HG02678 (cell line): ENCODE results near the gene CFAP107.

ENCODE experiments used
- ATAC-seq: cut with Tn5 transposase; IDR thresholded peaks from one replicate; pipeline ENCODE4 v1.9.1; 2021; ENCODE audit warnings: mild to moderate bottlenecking, moderate library complexity; ENCODE audit not compliant: unreplicated experiment

CFAP107 gene

GRCh38 chr1:12739613-12740012 lies 6.4 kb upstream of the CFAP107 start:
- ATAC-seq = no peak

GRCh38 chr1:12741946-12742345 lies 4.1 kb upstream of the CFAP107 start:
- ATAC-seq = no peak

DNA sequence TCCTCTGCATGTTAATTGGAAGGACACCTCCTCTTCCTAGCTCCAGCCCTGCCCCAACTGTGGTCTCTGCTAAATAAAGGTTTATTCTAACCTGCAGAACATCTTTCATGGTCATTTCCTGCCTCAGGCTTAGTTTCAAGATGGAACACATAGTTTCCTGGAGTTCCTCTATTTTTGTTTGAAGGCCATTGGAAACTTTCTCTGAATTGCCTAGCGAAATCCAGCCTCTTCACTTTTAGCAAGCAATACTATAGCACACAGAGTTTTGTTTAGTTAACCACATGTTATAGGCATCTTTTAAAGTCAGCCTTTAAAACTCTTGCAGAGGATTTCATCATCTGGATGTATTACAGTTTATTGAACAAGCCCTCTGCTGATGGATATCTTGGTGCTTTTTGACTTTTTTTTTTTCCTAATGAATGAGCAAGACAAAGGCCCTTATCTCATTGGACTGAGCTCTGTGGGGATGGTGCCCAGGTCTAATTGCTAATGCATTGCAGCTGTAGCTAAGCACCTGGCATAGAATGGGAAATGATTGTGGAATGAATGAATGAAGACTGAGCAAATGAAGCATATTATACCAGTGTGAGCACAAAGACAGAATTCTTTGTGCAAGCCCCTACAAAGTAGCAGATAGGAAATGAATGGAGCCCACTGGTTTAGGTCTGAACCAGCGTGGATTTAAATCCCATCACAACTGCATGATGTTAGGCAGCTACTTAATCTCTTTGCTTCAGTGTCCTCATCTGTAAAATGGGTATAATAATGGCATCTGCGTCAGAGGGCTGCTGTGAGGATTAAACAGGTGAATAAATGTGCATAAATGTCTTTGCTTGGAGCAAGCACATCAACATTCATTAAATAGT lies 641 bp upstream of the CFAP107 start:
- ATAC-seq = no peak

DNA sequence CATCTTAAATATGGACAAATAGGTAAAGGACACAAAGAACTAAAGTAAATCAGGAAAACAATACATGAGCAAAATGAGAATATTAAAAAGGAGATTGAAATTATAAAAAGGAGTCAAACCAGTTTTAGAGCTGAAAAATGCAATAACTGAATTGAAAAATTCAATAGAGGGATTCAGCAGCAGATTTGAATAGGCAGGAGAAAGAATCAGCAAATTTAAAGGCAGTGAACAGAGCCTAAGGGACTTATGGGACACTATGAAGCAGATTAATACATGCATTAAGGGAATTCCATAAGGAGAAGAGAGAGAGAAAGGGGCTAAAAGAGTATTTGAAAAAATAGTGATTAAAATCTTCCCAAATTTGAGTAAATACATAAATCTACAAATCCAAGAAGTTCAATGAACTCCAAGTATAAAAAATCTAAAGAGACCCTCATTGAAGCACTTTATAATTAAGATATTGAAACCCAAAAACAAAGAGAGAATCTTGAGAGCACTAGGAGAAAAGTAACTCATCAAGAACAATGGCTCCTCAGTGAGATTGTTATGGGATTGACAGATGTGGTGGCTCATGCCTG lies 2.9 kb downstream of the CFAP107 start:
- no peak for ATAC-seq

DNA sequence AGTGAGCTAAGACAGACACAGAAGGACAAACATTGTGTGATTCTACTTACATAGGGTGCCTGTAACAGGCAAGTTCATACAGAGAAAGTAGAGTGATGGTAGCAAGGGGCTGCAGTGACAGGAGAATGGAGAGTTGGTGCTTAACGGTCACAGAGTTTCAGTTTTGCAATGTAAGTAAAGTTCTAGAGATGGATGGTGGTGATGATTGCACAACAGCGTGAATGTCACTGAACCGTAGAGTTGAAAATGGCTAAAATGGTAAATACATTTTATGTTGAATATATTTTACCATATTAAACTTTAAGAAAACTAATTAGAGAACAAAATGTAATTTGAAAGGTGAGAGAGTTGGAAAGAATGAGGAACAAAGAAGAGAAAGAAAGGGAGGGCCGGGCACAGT lies 8.7 kb downstream of the CFAP107 start:
- no peak for ATAC-seq

DNA sequence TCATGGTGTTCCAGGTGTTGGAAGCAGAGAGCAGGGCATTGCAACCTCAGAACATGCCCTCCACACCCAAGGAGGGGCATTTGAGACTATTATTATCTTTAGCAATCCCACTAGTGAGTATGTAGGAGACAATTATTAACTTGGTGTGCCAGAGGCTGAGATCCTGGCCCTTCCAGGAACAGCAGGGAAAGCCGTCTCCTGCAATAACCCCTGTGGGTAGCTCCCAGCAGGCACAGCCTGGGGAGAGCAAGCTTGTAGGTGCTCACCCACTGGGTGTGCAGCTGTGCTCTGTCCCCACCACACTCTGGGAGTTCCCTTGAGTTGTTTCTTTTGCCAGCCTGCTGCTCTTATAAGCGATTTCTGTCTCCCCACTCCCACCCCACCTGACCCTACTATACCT lies 10.3 kb downstream of the CFAP107 start:
- no peak for ATAC-seq

- ATAC-seq = no peak
Observed at GRCh38 chr1:12756768-12757413, 10.9 kb downstream of the CFAP107 start.

GRCh38 chr1:12757836-12758235 lies 11.8 kb downstream of the CFAP107 start:
- ATAC-seq = no peak

DNA sequence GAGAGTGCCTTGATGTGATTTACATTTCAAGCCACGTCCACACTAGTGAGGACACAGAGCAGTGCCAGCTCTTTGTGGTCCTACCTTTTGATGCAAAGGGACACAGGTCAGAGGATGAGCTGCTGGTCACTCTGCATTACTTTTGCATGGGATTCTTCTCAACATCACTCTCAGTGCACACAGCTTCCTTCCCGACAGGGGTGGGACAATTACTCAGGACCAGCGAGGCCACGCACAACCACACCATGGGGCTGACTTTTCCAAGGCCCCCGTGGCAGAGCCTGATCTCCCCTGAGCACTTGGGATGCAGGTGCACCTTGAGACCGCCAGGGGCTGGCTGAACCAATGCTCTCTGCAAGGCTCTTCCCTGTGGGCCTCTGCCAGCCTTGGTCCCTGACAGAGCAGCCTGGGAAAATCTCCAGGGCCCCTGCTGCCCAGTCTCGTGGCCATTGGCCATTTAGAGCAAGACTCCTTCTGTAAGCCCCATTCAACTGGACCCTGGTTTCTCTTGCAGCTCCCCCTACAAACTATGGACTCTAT lies 14.3 kb downstream of the CFAP107 start:
- no peak for ATAC-seq

- no peak for ATAC-seq
Observed at GRCh38 chr1:12761781-12762180, 15.8 kb downstream of the CFAP107 start.

- ATAC-seq = no peak
Observed at GRCh38 chr1:12762766-12763165, 16.8 kb downstream of the CFAP107 start.

DNA sequence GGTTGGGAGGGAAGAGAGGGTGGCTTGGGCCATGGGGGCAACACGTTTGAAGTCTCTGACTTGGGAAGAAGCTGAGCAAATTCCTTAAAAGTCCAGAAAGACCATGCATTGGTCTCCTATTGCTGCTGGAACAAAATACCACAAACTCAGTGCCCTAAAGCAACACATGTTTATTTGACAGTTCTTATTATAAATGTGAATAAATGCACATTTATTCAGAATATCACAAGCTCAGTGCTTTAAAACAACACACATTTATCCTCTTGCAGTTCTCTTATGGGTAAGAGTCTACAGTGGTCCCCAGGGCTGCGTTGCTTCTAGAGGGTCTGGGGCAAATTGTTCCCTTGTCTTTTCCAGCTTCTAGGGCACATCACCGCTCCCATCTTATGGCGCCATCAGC lies 17.5 kb downstream of the CFAP107 start:
- no peak for ATAC-seq

DNA sequence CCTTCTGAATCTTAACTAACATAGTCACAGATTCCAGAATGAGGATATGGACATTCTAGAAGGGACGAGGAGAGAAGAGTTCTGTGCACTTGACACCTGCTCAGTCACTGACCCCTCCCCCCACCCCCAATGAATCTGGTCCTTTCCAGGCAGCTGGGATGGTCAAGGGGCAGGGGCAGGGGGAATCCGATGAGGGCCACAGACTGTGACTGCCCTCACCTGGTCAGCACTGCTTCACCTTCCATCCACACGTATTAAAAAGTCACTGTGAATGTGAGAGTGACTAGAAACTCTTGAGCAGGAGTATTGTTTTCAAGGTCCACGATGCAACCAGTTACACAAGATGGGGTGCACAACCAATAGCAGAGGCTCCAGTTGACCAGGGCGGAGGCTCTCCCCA lies 18.0 kb downstream of the CFAP107 start:
- no peak for ATAC-seq

DNA sequence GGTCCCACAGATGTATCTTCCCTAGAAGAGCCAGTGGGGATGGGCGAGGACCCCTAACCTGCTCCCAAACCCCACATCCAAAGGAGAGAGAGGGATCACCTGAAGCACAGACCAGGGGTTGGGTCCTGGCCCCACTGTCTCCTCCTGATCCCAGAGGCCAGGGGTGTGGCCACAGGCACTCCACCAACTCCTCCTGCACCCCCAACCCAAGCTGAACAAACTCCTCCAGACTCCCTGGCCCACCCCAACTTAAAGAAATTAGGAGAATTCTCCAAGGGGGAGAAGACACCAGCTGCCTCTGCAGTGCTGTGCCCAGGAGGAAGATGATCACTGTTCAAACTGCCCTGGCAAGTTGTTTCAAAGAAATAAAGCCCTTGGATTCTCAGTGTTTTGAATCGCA lies 23.0 kb downstream of the CFAP107 start:
- no peak for ATAC-seq

DNA sequence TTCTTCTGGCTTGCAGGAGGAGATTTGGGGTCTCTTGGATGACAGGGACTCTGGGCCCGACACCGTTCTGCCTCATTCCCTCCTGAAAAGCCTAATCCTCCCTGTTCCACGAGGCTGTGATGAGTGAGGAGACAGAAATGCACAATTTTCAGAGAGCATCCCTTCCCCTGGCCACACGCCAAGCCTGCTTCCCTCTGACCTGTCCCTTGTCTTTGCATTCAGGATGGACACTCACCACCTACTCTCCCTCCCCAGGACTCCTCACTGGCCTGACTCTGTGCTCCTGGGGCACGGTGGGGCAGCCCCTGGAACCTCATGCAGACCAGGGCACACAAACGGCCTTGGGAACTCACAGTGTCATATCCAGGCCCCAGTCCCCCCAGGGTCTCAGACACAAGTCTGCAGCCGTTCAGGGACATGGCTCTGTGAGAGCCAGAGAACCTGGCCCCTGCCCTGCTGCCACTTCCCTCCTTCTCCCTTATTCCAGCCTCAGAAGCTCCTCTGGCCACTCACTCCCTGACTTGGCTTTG lies 24.0 kb downstream of the CFAP107 start:
- ATAC-seq = no peak

DNA sequence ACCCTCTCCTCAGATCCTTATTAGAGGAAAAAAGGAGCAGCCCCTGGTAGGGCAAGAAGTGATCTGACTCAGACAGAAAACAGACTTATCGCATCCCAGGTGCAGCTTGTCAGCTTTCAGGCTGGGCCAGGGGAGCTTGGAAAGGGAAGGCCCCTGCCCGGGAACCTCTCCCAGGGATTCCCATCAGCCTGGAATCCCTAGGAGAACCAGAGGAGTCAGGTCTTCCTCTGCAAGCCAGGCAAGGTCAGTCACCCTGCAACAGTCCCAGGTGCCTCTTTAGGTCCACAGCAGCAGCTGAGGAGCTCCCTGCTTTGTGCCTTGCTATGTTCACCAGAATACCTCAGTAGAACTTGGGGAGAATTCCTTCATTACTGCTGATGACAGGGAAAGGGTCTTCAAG lies 24.6 kb downstream of the CFAP107 start:
- ATAC-seq = no peak

DNA sequence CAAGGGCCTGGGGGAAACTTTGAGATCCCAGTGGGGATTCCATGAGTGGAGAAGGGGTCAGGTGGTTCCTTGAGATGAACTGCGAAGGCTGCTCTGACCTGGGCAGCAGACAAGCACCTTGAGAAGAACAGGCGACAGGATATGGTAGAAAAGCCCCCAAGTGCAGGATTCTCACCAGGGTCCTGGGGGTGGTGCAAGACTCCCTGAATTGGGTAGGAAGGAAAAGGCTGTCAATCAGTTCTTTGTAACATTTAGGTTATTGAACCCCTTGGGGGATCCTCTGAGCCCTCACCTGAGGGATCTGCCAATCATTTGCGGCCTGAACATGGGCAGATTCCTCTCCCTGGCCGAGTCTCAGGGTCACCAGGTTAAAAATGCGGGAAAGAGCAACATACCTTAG lies 25.2 kb downstream of the CFAP107 start:
- ATAC-seq = no peak

GRCh38 chr1:12772520-12772919 lies 26.5 kb downstream of the CFAP107 start:
- ATAC-seq = no peak

DNA sequence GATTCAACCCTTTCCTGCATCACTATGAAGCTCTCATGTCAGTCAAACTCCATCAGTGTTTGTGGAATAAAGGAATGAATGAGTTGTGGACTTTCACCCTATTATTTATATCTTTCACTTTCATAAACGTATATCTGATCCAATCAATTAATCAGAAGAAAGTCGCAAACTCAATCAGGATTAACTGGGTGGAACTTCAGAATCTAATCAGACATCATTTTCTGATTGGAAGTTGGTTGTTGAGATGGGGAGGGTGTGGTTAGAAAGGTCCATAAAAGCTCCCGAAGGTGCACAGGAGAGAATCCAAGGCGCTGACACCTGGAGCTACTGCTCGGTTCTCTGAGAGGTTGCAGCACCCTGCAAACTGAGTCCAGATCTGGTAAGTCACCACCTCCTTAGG lies 27.4 kb downstream of the CFAP107 start, which contains the start of gene PRAMEF12:
Gene PRAMEF12 (plus strand): TSS at position 301 of the 400 bp plus-strand sequence. CDS start 1,130 bp downstream, outside the sequence.
- ATAC-seq = no peak

DNA sequence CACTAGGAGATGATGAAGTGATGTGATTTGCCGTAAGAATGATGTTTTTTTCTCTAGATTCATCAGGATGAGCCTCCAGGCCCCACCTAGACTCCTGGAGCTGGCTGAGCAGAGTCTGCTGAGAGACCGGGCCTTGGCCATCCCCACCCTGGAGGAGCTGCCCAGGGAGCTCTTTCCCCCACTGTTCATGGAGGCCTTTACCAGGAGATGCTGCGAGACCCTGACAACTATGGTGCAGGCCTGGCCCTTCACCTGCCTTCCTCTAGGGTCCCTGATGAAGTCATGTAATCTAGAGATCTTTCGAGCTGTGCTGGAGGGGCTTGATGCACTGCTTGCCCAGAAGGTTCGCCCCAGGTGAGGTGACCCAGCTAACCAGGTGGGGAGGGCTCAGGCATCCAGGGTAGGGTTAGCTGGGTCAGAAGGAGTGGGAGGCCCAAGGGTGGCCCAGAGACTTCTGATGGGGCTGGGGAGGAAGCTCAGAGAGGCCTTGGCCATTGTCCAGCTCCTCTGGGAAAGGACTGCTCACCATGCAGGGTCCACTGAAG lies 28.9 kb downstream of the CFAP107 start:
- no peak for ATAC-seq

DNA sequence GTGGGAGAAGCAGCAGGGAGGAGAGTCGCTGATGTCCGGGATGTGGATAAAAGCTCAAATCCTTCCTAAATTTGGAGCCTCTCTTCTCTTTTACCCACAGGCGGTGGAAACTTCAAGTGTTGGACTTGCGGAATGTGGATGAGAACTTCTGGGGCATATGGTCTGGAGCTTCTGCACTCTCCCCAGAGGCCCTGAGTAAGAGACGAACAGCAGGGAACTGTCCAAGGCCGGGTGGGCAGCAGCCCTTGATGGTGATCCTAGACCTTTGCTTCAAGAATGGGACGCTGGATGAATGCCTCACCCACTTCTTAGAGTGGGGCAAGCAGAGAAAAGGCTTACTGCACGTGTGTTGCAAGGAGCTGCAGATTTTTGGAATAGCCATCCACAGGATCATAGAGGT lies 29.4 kb downstream of the CFAP107 start:
- no peak for ATAC-seq
